MM.1S (cell line): ENCODE measurements around the gene FAM50A.

ENCODE experiments used
- CTCF ChIP-seq: fragments of 300-600 bp; sonication (generic); IDR thresholded peaks from 2 replicates; pipeline ENCODE4 v1.5.1; 2016; ENCODE audit warnings: antibody characterized with exemption, low read length, mixed read lengths
- EZH2 ChIP-seq: fragments of 300-600 bp; sonication (generic); optimal IDR thresholded peaks from 2 replicates; pipeline ENCODE3; 2017; ENCODE audit warnings: low read depth, mild to moderate bottlenecking, antibody characterized with exemption, low read length, mixed read lengths
- EZH2phosphoT487 ChIP-seq: fragments of 300-600 bp; sonication (generic); IDR thresholded peaks from 2 replicates; pipeline ENCODE4 v1.6.1; 2018; ENCODE audit warnings: antibody characterized with exemption, low read length

GRCh38 chrX:154399527-154400368, 44.2 kb upstream of the FAM50A start:
- TF ChIP-seq CTCF = no peak
- TF ChIP-seq EZH2phosphoT487 = no peak
- no peak for TF ChIP-seq EZH2
